GM18502 (cell line): Measurements from ENCODE around the gene FAM72A.
"Not testable (repeated sequence)": the region's sequence is repeated elsewhere in the genome, so short reads cannot be mapped to it uniquely, and the experiment has no call there.

Source experiments
- ATAC-seq: cut with Tn5 transposase; IDR thresholded peaks from one replicate; pipeline ENCODE4 v1.9.1; 2021; ENCODE audit warnings: mild to moderate bottlenecking; ENCODE audit not compliant: unreplicated experiment, poor library complexity

FAM72A gene

DNA sequence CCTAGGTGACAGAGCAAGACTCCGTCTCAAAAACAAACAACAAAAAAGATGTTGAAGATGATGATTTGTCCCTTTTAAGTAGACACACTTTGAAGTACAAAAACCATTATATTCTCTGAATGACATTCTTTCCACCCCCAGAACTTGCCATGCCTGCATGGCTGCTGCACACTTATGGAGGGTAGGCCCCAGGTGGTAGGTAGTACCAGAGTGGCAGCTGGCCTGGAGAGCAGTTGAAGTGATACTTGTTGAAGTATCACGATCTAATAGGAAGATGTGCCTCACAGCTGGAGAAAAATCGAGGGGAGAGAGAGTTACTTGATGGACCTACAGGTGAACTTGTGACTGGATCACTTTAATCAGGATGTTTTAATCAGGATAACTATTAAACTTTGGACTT lies 15.6 kb upstream of the FAM72A start:
- not testable (repeated sequence) for ATAC-seq

DNA sequence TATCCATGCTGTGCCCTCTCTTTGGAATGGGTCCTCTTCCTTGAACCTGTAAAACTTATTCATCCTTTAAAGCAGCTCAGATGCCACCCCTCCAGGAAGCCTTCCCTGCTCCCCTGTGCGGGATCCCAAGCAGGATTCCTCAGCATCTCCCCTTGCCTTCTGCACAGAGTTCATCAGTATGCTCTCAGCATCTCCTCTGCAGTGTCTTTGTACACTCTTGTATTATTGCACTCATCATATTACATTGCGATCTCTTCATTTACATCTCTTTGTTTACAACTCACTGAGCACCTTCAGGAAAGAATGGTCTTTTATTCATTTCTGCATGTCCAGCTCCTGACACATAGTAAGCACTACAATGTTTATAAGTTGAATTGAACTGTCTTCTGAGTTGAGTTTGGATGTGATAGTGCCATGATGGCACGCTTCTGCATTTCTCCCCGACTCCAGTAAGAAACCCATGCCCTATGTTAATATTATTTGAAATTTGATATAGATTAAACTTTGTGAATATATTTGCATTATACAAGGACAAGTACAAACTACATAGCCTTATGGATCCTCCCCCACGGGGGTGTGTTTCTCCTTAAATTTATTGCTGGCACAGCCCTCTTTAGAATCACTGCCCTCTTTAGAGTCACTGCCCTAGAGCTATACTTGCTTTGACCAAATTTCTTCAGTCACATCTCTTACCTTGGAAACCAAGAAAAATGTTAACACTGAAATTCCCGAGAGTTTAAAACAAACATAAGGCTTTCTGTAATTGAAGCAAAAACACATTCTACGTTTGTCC lies 13.2 kb upstream of the FAM72A start:
- ATAC-seq, result not testable (repeated sequence)

- not testable (repeated sequence) for ATAC-seq
These were observed 8.2 kb upstream of the FAM72A start for GRCh38 chr1:206210802-206211201.

DNA sequence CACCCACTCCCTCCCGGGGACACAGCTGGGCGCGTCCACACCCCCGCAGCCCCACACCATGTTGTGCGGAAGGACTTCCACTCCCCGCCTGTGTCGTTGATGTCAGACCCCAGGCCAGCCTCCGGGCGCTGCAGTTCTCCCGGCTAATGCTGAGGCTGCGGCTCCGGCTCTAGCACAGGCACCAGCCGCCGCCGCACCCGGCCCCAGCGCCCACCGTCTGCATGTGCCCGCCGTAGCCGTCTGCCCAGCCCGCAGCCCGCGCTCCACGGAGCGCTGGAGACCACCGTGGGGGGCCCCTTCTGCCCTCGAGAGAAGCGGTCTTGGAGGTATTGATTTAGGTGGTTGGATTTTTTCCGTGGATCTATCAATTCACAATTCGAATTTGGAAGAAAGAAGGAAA lies 2.9 kb upstream of the FAM72A start:
- not testable (repeated sequence) for ATAC-seq

DNA sequence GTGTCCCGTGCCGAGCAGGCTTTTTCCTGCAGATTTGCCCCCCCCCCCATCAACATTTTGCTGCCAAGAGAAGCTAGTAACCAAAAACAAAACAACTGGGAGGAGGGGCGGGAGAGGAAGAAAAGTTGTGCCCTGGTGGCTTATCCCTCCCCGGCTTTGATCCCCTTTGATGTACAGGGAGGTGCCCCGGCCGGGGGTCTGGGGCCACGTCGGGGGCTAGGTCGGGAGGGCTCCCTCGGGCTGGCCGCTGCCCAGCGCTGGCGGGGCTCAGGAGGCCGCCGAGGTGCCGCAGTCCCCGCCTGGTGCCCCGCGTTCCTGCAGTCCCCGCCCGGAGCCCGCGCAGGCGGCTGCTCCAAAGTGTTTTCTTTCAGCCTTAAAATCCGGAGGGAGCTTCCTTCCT lies 2.2 kb upstream of the FAM72A start:
- ATAC-seq, result not testable (repeated sequence)

GRCh38 chr1:206204159-206204511 lies 1.5 kb upstream of the FAM72A start:
- not testable (repeated sequence) for ATAC-seq

- ATAC-seq, result peak; percentile 1
These were observed 922 bp upstream of the FAM72A start, which contains the start of gene SRGAP2 for GRCh38 chr1:206203364-206204158. Gene SRGAP2 (plus strand): TSS chr1:206203541. CDS start chr1:206205971, 2,430 bp downstream.

DNA sequence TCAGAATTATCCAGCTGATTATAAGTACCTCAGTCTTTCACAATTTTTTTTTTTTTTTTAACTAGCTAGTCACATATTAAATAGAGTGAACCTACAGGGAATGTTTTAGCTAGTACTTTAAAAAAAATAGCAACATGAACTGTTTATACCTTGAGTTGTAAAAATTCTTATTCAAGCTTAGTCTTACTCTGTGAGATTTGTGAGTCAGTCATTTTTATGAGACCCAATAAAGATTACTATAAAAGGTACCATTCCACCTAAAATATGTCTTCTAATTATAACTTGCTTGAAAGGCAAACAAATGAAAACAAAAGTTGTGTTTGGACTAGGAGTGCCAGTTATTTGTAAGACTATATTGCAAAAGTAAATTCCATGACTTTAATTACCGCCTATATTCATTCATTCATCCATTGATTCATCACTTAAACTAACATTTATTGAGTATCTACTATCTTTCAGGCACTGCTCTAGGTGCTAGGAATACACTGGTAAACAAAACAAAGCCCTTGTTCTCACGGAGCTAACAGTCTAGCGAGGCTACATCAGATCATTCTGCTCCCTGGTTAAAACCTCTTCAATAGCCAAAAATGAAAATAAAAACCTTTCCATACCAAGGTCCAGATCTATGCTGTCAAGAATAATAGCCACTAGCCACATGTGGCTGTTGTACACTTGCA lies 5.8 kb downstream of the FAM72A start:
- not testable (repeated sequence) for ATAC-seq

DNA sequence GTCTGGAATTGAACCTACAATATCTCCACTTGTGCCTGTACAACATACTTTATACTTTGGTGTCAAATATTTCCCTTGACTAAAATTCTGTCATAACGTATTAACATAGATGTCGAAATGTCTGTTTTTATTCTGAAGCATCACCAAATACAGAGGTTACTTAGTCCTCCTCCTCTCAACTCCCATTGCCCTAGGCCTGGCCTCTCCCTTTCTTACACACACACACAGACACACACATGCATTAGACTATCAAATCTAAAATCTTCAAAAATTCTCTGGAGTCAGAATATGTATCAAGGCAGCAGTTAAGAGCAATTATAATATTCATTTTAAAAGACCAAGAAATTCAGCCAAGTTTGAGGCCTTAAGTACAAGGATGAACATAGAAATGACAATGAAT lies 7.5 kb downstream of the FAM72A start:
- not testable (repeated sequence) for ATAC-seq

GRCh38 chr1:206186826-206187225 lies 15.8 kb downstream of the FAM72A start:
- ATAC-seq, result not testable (repeated sequence)

DNA sequence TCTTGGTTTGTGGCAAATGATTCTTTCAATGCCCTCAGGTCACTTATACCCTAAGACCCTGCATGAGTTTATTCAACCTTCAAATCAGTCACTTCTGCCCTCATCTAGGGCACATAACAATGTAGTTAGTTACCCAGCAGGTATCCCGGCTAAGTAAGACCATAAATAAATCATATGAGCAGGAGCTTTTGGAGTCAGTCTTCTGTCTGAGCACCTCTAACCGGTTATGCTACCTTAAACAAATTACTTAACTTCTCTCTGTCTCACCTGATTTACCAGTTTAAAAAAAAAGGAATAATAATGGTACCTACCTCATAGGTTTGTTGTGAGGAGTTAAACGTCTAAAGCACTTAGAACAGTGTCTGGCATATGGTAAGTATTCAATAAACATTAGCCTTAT lies 16.9 kb downstream of the FAM72A start:
- not testable (repeated sequence) for ATAC-seq

DNA sequence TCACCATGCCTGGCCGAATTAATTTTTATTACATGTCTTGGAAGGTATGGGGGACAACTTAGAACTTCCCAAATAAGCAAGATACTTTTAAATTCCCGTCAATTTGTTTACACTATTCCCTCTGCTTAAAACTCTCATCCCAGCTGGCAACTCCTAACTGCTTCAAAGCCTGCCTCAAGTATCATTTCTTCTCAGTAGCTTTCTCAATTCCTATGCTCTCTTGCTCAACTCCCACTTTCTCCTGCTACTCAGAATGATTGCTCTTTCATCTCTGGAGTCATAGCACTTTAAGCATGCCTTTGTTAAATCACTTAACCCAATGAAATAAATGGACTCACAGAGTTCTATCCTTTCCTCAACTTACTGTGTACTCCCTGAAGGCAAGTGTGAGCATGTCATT lies 18.9 kb downstream of the FAM72A start:
- not testable (repeated sequence) for ATAC-seq

DNA sequence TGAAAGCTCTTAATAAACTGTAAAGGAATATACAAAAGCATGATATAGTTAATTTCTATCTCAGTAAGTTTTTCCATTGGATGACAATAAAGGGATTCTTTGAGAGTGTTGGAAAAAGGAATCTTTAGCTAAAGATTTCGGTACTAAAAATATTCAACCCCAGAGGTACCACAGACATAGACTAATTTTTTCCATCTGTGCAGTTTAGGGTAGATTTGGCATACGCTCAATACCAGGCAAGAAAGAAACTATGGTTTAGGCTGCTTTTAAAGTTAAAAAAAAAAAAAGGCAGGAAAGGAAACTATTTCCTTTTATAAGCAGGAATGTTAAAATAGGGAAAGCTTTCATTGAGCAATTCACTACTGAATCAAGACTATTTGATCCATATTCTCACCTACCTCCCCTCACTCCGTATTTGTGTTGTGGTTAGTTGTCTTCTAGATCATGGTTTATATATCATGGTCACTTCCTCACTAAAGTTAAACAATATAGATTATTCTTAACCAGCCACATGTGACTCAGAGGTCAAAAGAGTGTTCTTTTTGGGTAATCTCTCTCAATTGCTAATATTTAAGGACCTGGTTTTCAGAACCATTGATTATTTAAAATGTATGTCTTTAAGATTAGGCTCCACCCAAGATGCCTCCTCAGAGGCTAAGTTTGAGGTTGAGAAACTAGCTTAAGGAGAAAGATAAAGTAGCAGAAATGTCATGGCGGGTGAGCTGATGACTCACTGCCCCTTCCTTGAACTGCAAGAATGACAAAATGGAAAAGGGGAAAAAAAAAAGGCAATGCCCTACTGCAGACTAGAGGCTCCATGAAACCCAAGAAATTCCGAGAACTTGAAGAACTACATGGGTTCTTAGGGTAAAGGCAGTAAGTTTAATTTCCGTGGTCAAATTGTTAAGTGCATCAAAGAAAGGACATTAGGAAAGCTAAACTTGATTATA lies 20.0 kb downstream of the FAM72A start:
- ATAC-seq, result not testable (repeated sequence)

DNA sequence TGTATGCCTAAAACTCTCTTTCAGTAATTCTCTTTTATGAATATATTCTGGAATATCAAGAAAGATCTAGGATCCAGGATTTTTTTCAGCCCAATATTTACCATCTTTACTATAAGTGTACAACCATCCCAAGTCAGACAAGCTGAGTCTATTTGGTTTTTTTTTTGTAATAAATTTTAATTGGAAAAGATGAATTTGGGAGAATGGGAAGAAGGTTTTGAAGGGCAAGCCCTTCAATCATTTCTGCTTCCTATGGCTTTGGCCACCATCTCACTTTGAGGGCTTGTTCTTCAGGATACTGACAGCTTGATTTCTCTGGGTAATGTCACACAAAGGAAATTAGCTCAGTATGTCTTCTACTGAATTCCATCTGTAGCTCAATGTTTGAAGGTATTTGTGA lies 23.0 kb downstream of the FAM72A start:
- not testable (repeated sequence) for ATAC-seq

DNA sequence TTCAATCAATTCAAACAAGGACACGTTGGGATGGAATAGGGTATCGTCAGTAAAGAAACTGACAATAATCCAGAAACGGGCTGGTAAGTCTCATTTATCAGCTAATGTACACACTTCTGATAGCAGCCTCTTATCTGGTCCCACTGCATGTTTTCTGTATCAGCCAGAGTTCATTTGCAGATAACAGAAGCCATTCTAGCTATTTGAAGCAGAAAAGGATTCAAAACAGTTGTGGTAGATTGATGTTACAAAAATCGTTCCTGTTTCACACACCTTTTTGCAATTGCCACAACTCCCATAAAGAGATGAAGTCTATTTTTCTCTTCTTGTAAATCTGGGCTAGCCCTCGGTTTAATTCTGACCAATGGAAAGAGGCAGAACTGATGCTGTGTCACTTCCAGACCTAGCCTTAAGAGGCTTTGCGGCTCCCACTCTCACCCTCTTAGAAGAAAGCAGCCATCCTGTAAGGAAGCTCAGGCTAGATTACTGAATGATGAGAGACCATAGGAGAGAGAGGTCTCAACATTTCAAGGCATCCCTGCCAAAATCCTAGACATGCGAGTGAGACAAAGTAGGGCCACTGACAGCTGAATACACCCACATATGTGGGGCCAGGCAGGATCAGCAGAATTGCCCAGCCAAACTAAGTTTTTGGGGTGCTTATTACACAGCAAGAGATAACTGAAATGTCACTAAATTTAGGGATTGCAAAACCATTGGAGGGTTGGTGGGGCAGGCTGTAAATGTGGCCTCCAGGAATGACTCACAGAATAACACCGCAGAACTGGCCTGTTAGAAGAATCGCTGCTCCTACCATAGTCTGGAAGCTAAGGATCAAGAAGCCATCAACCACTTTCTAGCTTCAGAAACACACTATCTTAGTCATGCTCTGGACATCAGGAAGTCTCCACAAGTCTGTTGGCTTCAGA lies 24.3 kb downstream of the FAM72A start:
- ATAC-seq, result not testable (repeated sequence)

- not testable (repeated sequence) for ATAC-seq
These were observed 26.5 kb downstream of the FAM72A start for GRCh38 chr1:206176114-206176502.

- ATAC-seq, result not testable (repeated sequence)
These were observed 27.1 kb downstream of the FAM72A start for GRCh38 chr1:206175459-206176113.
